A549 treated with ZK216348 at 1 μM for 4 hours (cell line): ENCODE measurements around the gene XYLT1. TPM values are rescaled to one million over a fixed set of nuclear protein-coding genes. Genes with fewer than 3 reads are reported as not detected.

ENCODE experiments used
- total RNA-seq: library from RNA; stranded (reverse); fragments of 200-300 nt; extraction: Qiagen RNA extraction; gene quantifications from 5 replicates; pipeline ENCODE4 v1.2.3, GENCODE V29; 2022; ENCODE audit warnings: low read depth

The XYLT1 gene
- total RNA-seq = 0.67 to 1.4 TPM (median 0.78 TPM) in 5 replicates

DNA sequence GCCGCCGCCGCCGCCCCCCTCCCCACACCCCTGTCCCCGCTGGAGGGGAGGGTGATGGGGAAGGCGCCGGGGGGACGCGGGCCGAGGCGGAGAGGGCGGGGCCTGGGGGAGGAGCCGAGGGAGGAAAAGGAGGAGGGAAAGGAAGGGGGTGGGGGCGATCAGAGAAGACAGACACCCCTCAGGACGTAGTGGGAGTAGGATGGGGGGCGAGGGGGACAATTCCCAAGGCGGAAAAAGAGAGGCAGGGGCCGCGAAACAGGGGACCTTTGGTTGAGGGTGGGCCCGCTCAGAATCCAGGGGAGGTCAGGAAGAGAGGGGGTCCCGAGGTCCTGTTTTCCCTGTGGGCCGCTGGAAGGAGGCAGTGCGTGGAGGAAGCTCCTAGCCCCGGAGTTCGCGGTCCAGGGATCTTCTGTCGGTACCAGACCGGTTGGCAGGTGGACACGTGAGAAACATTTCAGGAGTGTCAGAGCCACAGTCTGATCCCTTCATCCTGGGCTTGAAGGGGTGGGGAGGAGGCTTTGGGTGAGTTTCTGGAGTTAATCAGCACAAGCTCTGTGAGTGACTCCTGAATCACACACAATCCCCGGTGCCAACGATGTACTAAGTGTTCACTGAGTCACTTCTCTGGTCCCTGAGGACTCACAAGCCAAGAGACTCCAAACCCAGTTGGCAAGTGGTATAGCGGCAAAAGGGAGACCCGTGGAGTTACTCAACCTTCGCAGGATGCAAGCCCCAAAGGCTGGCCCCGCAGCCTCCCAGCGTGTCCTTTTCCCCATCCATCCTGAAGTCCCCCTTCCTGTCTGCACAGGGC lies at the start of gene XYLT1:
Gene XYLT1, minus strand, starts transcription at position 53 of the 811 bp plus-strand sequence. CDS start 164 bp downstream, outside the sequence.

